Gastrocnemius medialis (tissue), 4 donors: ENCODE measurements around the gene SFT2D2.

Experiments
- CTCF ChIP-seq, 5 experiments: fragments of 450-650 bp in 3 of 5; fragments of 200-600 bp in 2 of 5; sonication (generic) in 2 of 5; IDR thresholded peaks in 4 of 5; conservative IDR thresholded peaks in 1 of 5; 1 replicate in 4 of 5; 2 replicates in 1 of 5; pipeline ENCODE4 v1.5.1; 2016 to 2019; ENCODE audit warnings: antibody characterized with exemption in 5 of 5, mild to moderate bottlenecking in 3 of 5, moderate library complexity in 3 of 5
- POLR2A ChIP-seq, 2 donors: fragments of 450-650 bp; IDR thresholded peaks; one replicate each; pipeline ENCODE4 v1.6.1; 2017; ENCODE audit warnings: antibody characterized with exemption in 2 of 2, mild to moderate bottlenecking in 2 of 2, moderate library complexity in 2 of 2

GRCh38 chr1:168225476-168226190, at the start of gene SFT2D2:
- TF ChIP-seq CTCF (IDR thresholded peaks at IDR 0.05 in 4 of 5, conservative IDR thresholded peaks at IDR 0.05 in 1 of 5), result no peak
- peak; percentile 43 to 55 for TF ChIP-seq POLR2A (IDR thresholded peaks at IDR 0.05)
